Esophagus mucosa (tissue), 1 donor: ENCODE measurements around the gene DCUN1D3. TPM values are rescaled to one million over a fixed set of nuclear protein-coding genes. Genes with fewer than 3 reads are reported as not detected.
A peak's percentile ranks its signal among the peaks of the same experiment; 100 is the strongest.
"Not testable (repeated sequence)": the region's sequence is repeated elsewhere in the genome, so short reads cannot be mapped to it uniquely, and the experiment has no call there.

ENCODE experiments used
- ATAC-seq: fragments of 200-7000 bp; cut with Tn5 transposase; one replicate; pipeline ENCODE4 v1.9.1; 2020
- total RNA-seq: library from RNA; stranded (reverse); gene quantifications from one replicate; pipeline ENCODE4 v1.2.4, GENCODE V29; 2023
- donor health status: DM: yes; HTN: yes; CAD: no.

The DCUN1D3 gene
- total RNA-seq, 1 donor from 2014 or later: 17.1 TPM

DNA sequence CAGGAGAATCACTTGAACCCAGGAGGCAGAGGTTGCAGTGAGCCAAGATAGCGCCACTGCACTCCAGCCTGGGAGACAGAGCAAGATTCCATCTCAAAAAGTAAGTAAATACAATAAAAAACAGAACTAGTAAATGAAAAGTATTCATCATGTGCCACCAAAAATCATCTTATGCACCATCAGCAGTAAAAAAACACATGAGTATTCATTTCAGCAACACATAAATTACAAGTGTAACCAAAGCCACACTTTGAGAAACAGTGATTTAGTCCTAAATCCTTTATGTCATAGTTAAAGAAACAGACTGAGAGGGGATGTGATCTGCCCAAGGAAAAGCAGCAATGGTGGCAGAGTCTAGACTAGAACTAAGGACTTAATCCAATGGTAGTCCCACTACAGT, 13.0 kb downstream of the DCUN1D3 start:
- no peak for ATAC-seq

DNA sequence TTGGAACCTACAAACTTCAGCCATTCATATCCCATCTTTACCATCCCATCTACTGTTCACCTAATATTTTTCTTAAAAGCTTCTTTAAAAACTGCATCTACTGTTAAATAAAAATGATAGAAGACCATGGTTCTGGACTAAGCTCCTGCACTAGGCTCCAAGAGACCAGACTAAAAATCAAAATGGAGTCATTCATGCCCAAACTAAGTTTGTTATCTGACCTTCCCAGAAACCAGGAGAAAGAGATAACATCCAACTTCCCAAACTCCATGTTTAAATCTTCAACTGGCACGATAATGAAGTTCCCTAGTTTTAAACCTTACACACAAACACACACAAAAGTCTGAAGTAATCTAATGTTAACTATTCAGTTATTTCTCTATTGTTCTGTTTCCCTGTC, 13.8 kb downstream of the DCUN1D3 start:
- no peak for ATAC-seq

DNA sequence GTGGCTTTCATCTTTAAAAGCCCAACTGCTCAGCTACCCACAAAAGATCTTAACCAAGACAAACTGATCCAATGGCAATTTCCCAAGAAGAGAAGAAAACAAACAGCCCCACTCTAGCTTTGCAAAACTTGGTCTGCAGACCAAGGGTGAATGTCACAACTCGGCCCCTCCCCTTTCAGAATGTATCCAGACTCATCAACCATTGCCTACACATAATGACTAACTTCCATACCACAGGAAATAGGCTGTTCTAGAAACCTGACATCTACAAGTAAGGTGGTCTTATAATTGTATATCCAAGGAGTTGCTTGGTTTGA, 16.0 kb downstream of the DCUN1D3 start:
- ATAC-seq: no peak

DNA sequence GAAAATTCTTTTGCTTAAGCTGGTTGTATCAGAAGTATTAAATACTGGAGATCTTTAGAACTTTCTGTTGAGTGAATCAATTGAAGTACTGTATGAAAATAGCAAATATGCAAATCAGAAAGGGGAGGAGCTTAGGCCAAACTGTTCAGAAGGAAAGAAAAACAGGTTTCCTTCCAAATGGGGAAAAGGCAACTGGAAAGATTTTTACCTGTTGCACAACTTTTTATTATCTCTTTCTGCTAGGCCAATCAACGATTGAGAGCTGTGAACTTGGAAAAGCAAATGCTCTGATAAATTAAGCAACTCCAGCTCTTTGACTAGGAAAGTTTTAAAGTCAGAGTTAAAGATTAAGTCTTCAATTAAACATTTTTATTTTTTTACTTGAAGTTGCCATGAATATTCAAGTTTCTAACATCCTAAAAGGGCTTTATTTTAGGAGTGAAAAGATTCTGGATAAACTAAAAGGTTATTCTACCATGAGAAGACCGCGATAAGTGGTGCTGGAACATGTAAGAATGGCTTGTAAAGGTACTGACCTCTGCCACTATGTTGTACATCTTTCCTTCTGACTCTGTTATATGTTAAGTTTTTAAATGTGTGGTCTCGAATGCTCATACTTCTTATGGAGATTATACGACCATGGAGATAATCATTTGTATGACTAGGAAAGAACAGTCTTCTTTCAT, 16.5 kb downstream of the DCUN1D3 start:
- no peak for ATAC-seq

DNA sequence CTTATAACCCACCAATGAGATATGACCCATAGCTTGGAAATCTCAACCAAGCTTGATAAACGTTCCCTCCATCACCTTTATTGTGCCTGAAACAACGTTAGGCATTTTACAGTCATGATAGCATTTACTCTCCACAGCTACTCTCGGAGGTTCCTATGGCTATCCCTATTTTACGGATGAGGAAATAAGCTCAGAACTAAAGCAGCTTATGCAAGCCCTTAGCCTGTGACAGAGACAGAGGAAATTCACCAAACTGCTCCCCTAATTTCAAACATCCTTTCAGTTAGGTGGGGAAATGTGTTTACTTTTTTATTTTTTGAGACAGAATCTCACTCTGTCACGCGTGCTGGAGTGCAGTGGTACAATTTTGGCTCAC, 18.7 kb downstream of the DCUN1D3 start:
- no peak for ATAC-seq

DNA sequence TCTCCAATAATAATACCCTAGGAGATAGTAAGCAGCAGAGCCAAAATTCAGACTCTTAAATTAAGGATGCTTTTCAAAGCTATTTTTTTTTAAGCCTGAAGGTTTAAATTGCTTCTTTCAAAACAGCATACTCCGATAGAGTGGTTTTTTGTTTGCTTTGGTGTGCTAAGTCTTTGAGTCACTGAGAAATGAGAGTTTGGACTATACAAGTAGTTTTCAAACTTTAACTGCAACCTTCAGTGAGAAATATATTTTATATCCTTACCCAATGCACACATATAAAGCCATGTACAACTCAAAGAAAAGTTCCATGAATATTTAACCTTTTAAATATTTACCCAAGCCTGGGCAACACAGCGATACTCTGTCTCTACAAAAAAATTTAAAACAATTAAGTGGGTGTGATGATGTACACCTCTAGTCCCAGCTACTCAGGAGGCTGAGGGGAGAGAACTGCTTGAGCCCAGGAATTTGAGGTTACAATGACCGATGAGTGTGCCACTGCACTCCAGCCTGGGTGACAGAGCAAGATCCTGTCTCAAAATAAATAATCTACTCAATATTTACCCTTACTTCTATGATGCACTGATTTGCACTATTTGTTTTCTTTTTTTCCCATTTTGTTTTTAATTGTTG, 19.2 kb downstream of the DCUN1D3 start:
- ATAC-seq: no peak

DNA sequence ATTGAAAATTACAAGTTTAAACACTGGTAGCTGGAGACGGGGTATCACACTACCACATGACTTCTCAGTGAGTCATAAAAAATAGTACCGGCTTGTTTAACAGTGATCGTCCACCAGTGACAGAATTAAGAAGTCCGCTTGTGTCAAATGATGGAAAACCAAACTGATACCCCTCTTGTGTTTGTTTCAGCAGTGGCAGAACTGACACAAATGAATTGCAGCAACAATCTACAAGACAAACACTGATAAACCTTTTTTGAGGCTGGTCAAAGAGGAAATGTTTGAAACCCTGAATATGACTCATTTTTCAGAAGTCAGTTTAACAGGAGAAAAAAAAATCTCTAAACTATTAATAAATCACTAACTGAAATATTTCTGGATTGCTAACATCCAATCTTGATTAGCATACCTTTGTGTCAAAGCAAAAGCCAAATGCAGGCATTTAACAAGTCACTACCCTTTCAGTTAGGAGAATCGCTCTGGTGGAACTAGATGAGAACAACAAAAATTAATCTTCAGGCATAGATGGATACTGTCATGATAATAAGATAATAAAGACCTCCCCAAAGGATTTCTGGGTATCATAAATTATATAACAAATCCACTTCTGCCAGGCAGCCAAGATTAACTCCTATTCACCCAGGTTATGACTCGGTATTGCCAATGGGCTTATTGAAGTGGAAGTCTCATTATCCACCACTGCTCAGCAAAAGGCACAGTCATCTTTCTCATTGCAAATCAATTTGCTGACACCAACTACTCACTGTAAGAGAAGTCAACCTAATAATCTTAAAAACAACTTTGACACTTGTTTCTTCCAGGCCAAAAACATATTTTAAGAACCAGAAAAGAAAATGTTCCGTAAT, 20.8 kb downstream of the DCUN1D3 start:
- ATAC-seq: no peak

DNA sequence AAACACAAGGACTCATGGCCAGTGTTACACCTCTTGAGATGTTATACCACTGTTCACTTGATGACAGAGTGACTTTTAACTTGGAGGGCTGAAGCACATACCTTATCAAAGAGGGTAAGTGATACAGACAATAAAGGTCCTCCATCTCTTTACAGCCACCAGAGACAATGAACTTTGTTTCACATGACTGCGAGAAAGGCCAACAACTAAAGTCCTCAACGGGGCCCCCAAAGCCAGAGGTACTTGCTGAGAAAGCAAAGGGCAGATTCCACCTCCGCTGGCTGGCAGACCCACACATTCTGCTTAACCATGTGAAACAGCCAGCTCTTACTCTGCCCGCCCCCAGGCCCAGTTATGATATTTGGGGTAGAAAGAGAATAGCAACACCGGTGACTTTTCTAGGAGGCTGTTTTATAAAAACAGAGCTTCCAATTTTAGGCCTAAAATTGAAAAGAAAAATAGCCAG, 21.4 kb downstream of the DCUN1D3 start:
- ATAC-seq: no peak

DNA sequence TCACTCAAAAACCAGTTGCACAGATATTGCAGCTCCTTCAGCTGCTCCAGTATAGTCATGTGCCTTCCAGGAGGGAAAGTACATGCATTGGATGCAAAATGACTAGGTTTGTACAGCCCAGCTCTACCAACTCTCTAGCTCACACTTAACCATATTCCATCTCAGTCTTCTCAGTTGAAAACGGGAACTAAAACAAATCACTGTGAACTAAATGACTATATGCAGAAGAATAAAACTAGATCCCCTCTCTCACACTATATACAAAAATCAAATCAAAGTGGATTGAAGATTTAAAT, 24.9 kb downstream of the DCUN1D3 start:
- ATAC-seq: no peak

DNA sequence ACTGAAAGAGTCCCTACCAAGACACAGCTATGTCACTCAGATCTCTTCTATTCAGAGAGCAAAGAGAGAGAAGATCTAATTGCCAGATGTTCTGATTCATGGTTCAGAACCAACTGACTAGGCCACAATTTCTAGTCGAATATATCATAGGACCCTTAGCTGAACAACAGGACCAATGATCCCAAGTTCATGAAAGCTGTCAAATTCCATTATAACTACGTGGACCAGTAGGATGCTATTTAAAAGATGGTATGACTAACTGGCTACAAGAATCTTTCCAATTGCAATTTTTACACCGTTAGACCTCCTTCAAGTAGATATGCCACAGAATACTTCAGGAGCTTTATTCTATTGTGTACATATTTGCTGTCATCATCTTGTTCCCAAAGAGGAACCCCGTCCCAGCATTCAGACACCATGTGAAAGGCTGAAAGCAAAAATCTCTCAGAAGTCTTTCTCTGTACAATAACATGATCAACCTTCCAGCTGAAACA, 26.0 kb downstream of the DCUN1D3 start:
- ATAC-seq: no peak

DNA sequence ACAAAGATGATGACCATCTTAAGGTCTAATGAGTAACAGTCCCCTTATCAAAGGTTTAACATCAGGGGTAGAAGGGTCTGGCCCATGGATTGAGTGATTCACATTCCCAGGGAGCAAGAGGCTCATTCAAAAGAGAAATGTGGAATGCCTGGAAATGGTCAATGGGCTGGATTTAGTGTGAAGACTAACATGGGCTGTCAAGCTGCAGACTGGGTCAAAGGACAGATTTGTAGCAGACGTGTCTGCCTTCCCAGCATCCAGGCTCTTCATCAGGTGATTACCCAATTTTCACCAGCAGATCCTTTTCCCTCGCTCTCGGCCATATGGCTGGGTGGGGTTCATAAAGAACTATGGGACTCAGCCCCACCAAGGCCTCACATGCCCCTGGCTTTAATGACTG, 26.8 kb downstream of the DCUN1D3 start:
- ATAC-seq: no peak

DNA sequence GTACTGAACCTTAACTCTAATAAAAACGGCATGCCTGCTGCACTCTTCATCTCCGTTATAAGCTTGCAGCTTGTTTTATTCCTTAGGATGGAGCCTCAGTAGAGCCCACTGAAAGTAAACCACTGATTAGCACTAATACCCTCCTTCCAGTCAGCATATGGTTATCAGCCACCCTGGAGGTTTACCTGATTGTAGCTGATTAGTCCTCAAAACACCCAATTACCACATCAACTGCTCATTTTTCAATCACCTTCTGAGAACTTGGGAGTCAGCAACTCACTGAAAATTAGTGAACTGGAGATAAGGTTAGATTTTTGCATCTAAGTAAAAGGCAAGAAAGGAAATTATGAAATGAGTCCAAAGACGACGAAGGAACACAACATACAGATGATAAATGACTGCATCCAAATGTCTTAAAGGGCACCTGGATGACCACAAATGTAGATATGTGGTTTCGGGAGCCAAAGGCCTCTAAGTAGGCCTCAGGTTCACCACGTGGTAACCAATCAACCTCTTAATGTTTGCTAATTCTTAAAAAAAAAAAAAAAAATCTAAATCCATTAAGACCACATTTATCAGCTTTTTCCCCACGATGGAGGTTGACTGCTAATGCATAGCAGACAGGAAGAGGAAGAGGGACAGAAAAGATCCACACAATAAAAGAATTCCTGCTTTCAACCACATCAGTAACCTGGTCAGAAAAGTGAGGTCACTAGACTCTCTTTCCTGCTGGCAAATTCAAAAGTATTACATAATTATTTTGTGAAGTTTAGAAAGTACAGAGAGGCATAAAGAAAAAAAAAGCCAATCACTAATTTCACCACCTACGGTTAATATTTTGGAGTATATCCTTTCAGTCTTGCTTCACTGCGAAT, 28.0 kb downstream of the DCUN1D3 start:
- ATAC-seq: no peak

DNA sequence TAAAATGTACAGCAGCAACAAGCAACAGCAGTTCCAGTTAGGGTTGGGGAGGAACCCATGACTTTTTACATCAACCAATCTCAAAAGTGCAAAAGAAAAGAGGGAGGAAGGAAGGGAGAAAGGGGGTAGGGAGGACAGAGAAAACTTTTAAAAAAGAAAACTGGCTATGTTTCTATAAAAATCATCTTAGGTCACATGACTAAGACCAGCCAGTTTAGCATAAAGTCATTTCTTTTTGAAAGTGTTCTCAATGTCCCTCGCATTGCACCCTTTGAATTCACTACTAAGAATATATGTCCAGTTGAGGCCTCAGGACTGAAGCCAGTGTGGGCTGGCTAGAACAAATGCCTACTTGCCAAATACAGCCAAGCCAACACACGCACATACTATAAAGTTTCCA, 28.9 kb downstream of the DCUN1D3 start:
- no peak for ATAC-seq

DNA sequence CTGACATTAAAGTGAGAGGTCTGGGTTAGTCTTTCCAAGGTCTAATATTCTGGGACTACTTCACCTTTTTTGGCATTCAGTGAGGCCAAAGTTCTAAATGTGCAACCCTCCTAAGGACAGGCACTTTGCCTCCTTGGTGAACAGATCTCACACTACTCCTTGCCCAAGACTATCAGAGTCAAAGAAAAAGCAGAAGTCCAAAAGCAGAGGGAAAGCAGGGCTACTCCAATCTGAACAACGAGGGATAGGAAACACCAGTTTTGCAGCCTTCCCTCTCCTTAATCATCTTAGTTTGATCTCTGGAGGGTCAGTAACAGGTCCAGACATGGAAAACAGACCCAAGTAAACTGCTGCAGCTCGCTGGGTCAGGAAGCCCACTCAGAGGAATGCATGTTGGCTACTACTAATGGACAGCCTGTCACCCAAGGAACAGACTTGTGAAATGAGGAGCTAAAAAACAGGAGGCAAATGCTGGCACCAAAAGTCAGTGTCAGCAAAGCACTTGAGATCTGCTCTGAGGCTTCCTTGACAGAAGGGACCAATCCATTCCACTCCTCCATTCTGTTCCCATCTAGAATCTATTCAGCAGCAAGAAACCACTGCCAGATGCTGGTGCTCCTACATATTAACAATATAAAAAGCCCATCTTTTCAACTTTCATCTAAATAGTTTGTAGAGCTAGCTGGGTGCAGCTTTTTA, 29.9 kb downstream of the DCUN1D3 start:
- ATAC-seq: no peak

DNA sequence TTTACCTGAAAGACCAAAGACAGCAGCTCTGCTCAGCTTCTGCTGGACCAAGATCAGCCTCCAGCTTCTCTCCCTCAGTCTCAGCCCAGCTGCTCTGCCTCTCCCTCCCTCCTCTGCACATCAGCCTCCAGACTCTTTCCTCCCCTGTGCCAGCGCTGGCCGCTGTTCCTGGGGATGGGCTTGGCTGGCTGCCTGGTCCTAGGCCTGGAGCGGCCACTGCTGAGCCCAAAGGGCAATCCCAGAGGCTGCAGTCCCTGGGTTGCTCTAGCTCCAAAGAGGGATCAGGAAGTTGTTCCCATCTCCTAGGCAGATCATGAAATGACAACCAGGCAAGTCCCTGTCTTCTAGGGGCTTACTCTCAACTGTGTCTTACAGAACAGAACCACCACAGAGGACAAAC, 31.3 kb downstream of the DCUN1D3 start:
- peak; percentile 9 for ATAC-seq

DNA sequence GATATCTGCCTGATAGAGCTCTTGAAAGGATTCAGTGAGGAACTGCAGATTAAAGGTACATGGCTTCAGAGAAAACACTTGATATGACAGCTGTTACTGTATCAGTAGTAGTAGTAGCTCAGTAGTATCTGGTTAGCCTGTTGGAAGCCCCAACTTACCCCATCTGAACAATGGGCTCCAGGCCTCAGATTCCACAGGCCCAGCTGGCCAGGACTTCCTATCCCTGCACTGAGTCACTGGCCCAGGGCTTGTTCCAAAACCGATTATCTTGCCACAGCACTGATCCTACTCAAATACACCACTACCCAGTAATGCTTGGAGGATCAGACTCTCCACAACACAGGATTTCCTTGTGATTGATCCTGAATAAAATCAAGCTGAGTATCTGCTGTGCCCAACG, 32.6 kb downstream of the DCUN1D3 start:
- ATAC-seq: peak; percentile 63

DNA sequence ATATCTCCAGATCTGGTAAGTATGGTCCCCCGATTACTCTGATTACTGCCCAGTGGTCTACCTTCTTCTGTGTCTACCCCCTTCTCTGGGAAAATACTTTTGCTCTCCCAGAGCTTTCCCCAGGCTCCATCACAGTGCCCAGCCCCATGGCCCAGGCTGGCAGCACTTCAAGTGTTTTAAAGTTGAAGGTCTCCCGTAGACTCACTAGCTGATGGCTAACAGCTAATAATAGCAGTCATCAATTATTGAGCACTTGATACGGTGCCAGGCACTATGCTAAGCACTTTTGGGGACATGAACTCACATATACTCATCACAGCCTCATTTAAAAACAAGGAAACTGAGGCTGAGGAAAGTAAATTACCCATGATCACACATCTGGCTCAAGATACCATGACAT, 33.4 kb downstream of the DCUN1D3 start:
- no peak for ATAC-seq

DNA sequence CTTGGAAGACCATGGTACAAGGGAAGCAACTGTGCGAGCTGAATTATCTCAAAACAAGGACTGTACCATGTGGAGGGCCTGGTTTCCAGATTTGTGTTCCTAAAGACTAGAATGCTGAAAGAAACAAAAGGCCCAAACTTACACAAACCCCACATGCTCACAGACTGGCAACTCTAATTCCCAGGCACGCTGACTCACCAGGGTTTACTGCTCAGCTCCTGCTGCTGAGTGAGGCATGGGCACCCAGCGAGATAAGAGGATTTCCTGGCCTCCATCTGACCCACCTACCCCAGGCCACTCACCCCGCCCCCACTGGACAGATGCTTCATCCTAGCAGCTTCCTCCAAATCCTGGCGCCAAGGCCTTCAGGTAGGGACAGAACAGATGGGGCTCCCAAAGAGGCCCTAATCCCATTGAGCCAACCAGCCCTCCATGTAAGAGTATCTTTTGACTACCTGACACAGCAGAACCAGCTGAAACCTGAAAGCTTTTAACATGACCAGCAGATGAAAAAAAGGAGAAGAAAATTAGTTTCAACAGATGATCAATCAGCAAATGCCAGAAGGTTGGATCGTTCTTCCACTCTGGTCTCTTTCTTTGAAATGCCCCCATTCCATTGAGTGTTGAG, 33.9 kb downstream of the DCUN1D3 start:
- peak; percentile 79 for ATAC-seq

DNA sequence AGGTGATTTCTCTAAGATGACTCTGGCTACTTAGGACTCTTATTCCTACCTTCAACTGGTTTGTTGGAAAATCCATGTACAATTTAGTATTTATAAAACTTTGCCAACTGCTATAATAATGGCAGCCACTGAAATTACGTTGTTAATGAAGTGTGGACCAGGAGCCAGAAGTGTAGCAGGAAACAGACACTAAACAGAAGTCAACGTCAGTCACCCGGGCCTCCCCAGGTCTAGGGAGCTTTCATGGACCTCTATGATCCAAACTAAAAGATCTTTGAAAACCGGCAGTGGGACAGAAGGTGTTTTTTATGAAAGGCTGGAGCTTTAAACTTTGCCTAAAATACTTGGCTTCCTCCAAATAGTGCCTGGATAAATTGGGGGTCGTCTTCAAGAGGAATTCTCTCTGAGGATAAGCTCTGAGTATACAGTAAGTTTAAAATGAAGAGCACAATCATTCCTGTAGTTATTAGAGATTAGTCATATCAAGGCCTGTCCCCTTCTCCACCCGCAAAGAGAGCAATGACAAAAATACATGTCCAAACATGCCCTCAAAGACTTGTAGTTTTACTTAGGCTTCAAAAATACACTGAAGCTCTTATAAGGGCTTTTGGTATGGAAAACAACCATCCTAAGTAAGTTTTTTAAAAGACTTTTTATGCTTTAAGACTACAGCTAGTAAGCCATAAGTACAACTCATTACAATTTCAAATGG, 34.6 kb downstream of the DCUN1D3 start:
- ATAC-seq: peak; percentile 74

DNA sequence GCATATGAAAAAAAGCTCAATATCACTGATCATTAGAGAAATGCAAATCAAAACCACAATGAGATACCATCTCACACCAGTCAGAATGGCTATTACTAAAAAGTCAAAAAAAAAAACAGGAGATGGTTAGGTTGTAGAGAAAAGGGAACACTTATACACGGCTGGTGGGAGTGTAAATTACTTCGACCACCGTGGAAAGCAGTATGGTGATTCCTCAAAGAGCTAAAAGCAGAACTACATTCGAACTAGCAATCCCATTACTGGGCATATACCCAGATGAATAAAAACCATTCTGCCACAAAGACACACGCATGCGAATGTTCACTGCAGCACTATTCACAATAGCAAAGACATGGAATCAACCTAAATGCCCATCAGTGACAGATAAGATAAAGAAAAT, 35.8 kb downstream of the DCUN1D3 start:
- ATAC-seq: not testable (repeated sequence)
